Parathyroid adenoma (tissue), 2 donors: ENCODE measurements around the gene ARHGEF28.

Source experiments
- H2AFZ ChIP-seq: fragments of 300-600 bp; sonication (generic); one replicate; pipeline ENCODE4 v1.7.0; 2017; ENCODE audit warnings: antibody characterized with exemption, mild to moderate bottlenecking
- H3K27ac ChIP-seq: fragments of 300-600 bp; sonication (generic); one replicate; pipeline ENCODE4 v1.7.0; 2017
- H3K27me3 ChIP-seq: fragments of 300-600 bp; sonication (generic); one replicate; pipeline ENCODE4 v1.7.0; 2017; ENCODE audit warnings: low read length; ENCODE audit not compliant: control insufficient read depth, insufficient read depth
- H3K36me3 ChIP-seq: fragments of 300-600 bp; sonication (generic); one replicate; pipeline ENCODE4 v1.7.0; 2017; ENCODE audit warnings: low read length; ENCODE audit not compliant: control insufficient read depth, insufficient read depth
- H3K4me1 ChIP-seq: fragments of 300-600 bp; sonication (generic); one replicate; pipeline ENCODE4 v1.7.0; 2017; ENCODE audit warnings: control low read depth
- H3K4me2 ChIP-seq: fragments of 300-600 bp; sonication (generic); one replicate; pipeline ENCODE4 v1.7.0; 2017; ENCODE audit warnings: low read length
- H3K4me3 ChIP-seq: fragments of 300-600 bp; sonication (generic); one replicate; pipeline ENCODE4 v1.7.0; 2017; ENCODE audit warnings: low read depth, low read length
- H3K79me2 ChIP-seq: fragments of 300-600 bp; sonication (generic); one replicate; pipeline ENCODE4 v1.7.0; 2017; ENCODE audit warnings: control low read depth
- H3K9ac ChIP-seq: fragments of 300-600 bp; sonication (generic); one replicate; pipeline ENCODE4 v1.7.0; 2017; ENCODE audit warnings: mild to moderate bottlenecking
- H3K9me3 ChIP-seq: fragments of 300-600 bp; sonication (generic); one replicate; pipeline ENCODE4 v1.7.0; 2017; ENCODE audit warnings: low read length; ENCODE audit not compliant: control insufficient read depth
- CTCF ChIP-seq: fragments of 300-600 bp; sonication (generic); IDR thresholded peaks from one replicate; pipeline ENCODE4 v1.7.0; 2017; ENCODE audit warnings: antibody characterized with exemption, mild to moderate bottlenecking
- donor health status: primary hyperparathyroidism.

ARHGEF28 gene

GRCh38 chr5:73812962-73813588, 187.1 kb downstream of the ARHGEF28 start:
- Histone ChIP-seq H3K4me2 (no peak overlapping the region), H3K79me2 (no peaks in the 10 kb centered on the region), H3K9ac (no peak overlapping the region), H3K36me3 (no peaks in the 10 kb centered on the region), H3K27me3 (no peaks in the 10 kb centered on the region), H2AFZ (no peak overlapping the region), H3K4me1 (no peaks in the 10 kb centered on the region), H3K27ac (no peak overlapping the region), H3K9me3 (no peaks in the 10 kb centered on the region), H3K4me3 (no peak overlapping the region)
- TF ChIP-seq CTCF = no peak

GRCh38 chr5:73814233-73814846, 188.3 kb downstream of the ARHGEF28 start:
- Histone ChIP-seq H2AFZ (no peak overlapping the region), H3K27me3 (no peaks in the 10 kb centered on the region), H3K36me3 (no peaks in the 10 kb centered on the region), H3K4me1 (no peaks in the 10 kb centered on the region), H3K9me3 (no peaks in the 10 kb centered on the region), H3K4me3 (no peak overlapping the region), H3K79me2 (no peaks in the 10 kb centered on the region), H3K4me2 (no peak overlapping the region), H3K9ac (no peak overlapping the region), H3K27ac (no peak overlapping the region)
- no peak for TF ChIP-seq CTCF

- no peaks in the 10 kb centered on the region for H3K4me1 ChIP-seq
- no peak overlapping the region for H3K4me3 ChIP-seq
- H3K36me3 ChIP-seq = no peaks in the 10 kb centered on the region
- TF ChIP-seq CTCF = no peak
- no peaks in the 10 kb centered on the region for H3K79me2 ChIP-seq
- H3K9me3 ChIP-seq = no peaks in the 10 kb centered on the region
- no peak overlapping the region for H3K27ac ChIP-seq
- H3K27me3 ChIP-seq = no peaks in the 10 kb centered on the region
- no peak overlapping the region for H3K9ac ChIP-seq
- H2AFZ ChIP-seq = no peak overlapping the region
- H3K4me2 ChIP-seq = no peak overlapping the region
Observed at GRCh38 chr5:73815631-73816030, 189.6 kb downstream of the ARHGEF28 start.

- Histone ChIP-seq H3K9me3 (no peaks in the 10 kb centered on the region), H3K4me3 (no peak overlapping the region), H3K4me2 (no peak overlapping the region), H3K4me1 (no peaks in the 10 kb centered on the region), H3K27ac (no peak overlapping the region), H3K36me3 (no peaks in the 10 kb centered on the region), H3K9ac (no peak overlapping the region), H2AFZ (no peak overlapping the region), H3K79me2 (no peaks in the 10 kb centered on the region), H3K27me3 (no peaks in the 10 kb centered on the region)
- TF ChIP-seq CTCF = no peak
Observed at GRCh38 chr5:73816656-73817420, 190.8 kb downstream of the ARHGEF28 start.
